T-helper 22 cell (primary cell): ENCODE results near the gene NOS2.
"Not testable (repeated sequence)": the region's sequence is repeated elsewhere in the genome, so short reads cannot be mapped to it uniquely, and the experiment has no call there.

Experiments
- DNase-seq: peaks from one replicate; pipeline ENCODE4 v3.0.0-alpha.2; 2020; ENCODE audit warnings: low read depth

NOS2 gene

DNA sequence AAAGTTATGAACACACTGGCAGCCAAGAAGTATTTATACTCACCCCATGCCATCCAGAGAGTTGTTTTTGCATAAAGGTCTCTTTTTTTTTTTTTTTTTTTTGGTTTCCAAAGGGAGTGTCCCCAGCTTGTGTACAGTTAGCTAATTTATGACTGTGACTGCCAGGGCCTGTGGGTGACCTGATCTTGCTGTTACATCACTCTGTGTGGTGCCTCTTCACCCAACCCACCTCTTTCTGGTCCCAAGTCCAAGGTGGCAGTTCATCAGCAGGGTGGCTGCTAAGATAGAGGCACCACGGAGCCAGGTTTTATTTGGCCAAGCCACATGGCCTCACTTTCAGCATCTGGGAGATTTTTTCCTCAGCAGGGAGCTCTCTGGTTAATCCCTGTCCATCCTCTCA, at the start of gene NOS2:
TSS of gene NOS2 (minus strand) at position 8 of the 400 bp plus-strand sequence. CDS start 1,720 bp downstream, outside the sequence.
- no peak for DNase-seq

- no peak for DNase-seq
Observed at GRCh38 chr17:27849474-27850185, 49.3 kb upstream of the NOS2 start.

- DNase-seq: no peak
Observed at GRCh38 chr17:27848931-27849330, 48.6 kb upstream of the NOS2 start.

DNA sequence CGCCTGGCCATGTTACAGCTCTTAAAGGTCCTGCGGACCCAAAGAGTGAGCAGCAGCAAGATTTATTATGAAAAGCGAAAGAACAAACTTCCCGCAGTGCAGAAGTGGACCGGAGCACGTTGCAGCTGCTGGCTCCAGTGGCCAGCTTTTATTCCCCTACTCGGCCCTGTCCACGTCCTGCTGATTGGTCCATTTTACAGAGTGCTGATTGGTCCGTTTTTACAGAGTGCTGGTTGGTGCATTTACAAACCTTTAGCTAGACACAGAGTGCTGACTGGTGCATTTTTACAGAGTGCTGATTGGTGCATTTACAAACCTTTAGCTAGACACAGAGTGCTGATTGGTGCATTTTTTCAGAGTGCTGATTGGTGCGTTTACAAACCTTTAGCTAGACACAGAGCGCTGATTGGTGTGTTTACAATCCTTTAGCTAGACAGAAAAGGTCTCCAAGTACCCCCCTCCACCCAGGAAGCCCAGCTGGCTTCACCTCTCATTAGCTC, 46.5 kb upstream of the NOS2 start:
- DNase-seq: not testable (repeated sequence)

DNA sequence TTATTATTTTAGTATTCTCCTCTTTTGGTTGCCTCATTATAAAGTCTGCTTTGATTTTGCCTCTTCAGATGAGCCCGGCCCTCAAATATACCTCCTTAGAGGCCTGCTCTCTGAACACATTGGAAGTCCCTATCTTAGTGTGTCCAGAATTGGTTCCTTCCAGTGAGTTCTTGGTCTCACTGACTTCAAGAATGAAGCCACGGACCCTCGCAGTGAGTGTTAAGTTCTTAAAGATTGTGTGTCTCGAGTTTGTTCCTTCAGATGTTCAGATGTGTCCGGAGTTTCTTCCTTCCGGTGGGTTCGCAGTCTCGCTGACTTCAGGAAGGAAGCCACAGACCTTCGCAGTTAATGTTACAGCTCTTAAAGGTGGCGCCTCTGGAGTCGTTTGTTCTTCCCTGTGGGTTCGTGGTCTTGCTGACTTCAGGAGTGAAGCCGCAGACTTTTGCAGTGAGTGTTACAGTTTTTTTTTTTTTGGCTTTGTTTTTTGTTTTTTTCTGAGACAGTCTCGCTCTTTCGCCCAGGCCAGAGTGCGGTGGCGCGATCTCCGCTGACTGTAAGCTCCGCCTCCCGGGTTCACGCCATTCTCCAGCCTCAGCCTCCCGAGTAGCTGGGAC, 45.8 kb upstream of the NOS2 start:
- DNase-seq: peak; percentile 4

DNA sequence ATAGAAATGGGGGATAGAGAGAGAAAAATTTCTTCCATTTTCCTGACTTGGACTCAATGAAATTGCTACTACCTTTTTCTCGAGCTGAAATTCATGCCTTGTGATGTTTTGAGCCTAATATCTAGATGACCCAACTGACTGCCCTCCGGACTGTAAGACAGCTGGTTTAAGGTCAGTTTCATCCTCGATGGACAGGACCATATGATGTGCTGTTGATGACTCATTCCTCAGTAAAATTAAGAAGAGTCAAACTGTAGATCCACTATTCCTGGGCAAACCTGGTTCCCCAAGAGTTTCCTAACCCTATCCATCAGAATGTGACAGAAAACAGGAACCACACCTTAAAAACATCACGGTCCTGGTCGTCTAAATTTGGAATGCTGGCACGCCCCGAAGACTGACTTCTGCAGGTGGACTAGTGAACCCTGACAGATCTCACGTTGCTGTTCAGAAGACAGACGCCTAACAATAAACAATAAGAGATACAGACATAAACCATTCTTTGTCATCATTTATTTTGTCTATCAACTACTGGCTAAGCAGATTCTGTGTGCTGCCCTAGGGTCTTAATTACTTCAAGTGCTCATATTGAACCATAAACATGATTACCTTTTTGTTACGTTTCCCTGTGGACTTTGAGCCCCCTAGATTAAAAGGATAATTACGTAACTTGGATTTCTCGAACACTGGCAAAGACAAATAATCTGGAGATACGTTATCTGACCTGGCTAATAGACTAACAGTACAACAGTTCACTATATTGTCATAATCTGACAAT, 45.1 kb upstream of the NOS2 start:
- no peak for DNase-seq

DNA sequence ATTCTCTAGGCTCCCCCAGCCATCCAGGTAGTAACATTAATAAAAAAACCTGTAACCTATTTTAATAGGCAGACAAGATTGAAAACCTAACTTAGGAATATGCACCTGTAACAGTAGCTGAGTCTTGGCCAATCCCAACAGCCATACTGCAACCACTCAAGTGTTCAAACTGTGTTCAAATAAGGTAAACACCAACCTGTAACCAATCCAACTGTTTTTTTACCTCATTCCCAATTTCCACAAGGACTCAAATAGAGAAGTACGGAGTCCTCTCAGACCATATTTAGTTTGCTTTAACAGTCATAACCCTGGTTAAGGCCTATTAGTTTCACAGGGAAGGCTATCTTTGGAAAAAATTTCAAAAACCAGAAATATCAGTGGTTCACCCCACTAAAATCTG, 40.4 kb upstream of the NOS2 start:
- DNase-seq: no peak

- not testable (repeated sequence) for DNase-seq
Observed at GRCh38 chr17:27840406-27840678, 40.0 kb upstream of the NOS2 start.

GRCh38 chr17:27839571-27840405, 39.5 kb upstream of the NOS2 start:
- not testable (repeated sequence) for DNase-seq

DNA sequence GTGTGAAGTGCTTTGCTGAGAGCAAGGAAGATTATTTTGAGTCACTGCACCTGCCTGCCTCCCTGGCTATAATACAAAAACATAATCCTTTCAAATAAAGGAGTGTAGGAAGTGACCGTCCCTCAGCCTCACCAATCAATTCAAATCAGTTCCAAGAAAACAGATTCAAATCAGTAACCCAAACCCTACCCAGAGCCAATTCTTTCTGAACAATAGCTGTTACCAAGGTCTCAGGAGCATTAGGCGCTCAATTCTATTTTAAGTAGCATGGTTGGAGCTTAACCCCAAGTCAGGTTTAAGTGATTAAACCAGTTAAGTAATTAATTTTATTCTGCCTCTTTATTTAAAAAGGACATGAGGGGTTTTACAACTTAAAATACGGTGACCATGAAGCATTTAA, 38.3 kb upstream of the NOS2 start:
- DNase-seq: not testable (repeated sequence)

DNA sequence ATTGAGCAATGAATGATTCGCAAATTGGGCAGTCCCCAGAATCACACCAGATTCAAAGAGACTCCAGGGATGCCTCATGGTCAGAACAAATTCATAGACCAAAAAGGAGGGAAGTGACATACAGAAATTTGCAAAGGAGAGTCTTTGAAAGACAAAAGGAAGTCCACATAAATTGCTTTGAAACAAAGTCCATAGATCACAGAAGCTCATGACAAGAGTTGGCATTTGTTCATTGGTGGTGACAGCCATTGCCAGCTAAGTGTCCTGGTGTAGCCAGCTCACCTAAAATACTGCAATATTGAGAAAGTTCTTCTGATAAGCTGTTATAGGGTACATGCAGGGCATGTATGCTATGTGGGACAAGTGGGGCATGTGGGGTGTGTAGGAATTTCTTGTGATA, 37.4 kb upstream of the NOS2 start:
- DNase-seq: not testable (repeated sequence)

DNA sequence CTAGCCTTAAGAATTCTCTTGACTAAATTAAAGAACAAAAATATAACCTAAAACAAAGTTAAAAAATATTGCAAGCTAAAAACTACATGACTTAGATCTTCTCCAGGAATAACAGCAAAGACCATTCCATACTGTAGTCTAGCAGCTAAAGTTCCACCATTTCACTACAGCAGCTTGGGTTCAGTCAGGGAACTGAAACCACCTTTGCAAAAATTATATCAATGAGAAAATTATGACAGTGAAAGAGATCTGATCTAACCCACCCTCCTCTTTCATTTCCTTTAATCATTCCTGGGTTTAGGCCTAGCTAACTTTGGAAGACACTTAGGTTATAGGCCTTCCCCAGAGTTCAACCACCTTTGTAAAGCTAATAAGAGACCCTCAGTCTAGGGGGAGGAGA, 36.3 kb upstream of the NOS2 start:
- DNase-seq: no peak

DNA sequence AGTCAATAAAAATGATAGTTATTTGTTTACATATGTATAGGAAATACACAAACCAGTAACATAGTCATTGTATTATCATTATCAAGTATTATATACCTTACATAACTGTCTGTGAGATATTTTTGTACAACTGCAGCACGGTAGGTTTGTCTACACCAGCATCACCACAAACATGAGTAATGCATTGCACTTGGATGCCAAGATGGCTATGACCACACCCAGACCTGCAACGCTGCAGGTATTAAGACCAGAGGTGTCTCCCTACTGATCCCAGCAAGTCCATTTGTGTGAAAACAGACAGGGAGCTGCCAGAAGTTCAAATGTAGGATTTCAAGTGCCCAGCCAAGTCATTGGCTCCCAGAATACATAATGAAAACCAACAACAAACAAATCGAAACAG, 34.2 kb upstream of the NOS2 start:
- no peak for DNase-seq

- no peak for DNase-seq
Observed at GRCh38 chr17:27832831-27833230, 32.5 kb upstream of the NOS2 start.

DNA sequence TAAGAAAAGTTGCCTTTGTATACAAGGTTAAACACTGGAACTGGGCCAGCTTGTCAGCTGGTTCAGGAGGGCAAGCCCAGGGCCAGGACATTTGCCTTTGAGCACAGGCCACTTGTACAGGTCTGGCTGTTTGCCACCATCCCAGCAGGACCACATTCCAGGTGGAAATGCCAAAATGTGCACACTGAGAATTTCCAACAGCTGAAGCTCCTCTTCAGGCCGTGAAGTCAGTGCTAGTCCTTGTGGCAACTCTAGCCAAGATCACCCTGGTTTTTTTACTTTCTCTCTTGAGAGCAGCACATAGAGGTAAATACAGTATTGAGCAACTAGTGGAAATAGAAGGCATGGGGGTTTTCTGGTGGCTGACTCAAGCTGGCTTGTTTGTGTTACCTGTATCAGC, 29.6 kb upstream of the NOS2 start:
- DNase-seq: not testable (repeated sequence)

DNA sequence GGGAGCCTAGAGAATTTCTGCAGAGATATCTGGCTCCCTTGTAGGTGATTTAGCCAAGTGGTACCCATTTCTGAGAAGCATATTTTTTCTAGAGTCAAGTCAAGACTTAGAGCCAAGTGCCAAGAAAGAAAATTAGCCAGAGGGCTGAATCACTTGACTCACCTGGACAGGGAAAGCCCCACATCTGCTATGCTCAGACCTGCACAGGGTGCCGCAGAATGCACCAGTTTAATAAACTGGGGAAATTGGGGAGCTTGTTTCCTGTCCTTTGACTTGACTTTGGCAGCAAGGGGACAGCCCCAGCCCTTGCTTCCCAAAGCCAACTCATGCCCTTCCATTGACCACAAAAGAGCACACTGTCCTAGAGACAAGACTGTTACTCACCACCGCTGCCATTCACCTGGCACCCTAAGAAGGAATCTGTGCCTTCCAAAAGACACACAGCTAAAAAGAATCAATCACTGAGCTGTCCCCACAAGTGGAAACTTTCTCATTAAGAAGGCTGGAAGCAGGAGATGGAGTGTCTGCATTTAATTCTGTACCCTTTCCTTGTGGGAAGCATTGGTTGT, 28.9 kb upstream of the NOS2 start:
- not testable (repeated sequence) for DNase-seq

GRCh38 chr17:27825459-27825858, 25.1 kb upstream of the NOS2 start:
- no peak for DNase-seq

GRCh38 chr17:27824745-27825144, 24.4 kb upstream of the NOS2 start:
- DNase-seq: no peak

- no peak for DNase-seq
Observed at GRCh38 chr17:27824176-27824715, 23.9 kb upstream of the NOS2 start.

DNA sequence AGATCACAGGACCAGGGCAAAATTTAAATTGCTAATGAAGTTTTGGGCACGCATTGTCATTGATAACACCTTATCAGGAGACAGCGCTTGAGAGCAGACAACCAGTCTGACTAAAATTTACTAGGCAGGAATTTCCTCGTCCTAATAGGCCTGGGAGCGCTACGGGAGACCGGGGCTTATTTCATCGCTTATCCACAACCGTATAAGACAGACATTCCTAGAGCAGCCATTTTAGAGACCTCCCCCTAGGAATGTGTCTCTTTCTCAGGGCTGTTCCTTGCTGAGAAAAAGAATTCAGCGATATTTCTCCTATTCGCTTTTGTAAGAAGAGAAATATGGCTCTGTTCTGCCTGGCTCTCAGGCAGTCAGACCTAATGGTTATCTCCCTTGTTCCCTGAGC, 21.8 kb upstream of the NOS2 start:
- not testable (repeated sequence) for DNase-seq

DNA sequence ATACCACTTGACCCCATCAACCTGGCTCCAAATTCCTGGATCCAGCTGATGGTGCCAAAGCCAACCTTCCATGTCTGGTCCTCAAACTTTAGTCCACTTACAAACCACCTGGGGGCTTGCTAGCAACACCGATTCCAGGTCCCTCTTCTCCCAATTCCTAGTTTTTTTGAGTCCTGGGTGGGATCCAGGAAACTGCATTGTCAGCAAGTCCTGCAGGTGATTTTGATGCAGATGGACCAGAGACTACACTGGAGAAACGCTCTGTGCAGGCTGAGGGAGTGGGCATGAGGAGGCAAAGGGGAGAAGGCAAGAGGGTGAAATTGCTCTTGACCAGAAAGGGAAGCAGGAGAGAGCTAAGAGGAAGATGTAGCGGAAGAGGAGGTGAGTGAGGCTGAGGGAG, 21.0 kb upstream of the NOS2 start:
- DNase-seq: no peak

- no peak for DNase-seq
Observed at GRCh38 chr17:27819145-27819544, 18.8 kb upstream of the NOS2 start.
